HepG2 (cell line): ENCODE data around the gene GTPBP6. TPM values are rescaled to one million over a fixed set of nuclear protein-coding genes. Genes with fewer than 3 reads are reported as not detected.

ENCODE experiments used
- ATAC-seq: fragments of 200-7000 bp; cut with Tn5 transposase; 3 replicates; pipeline ENCODE4 v1.9.1; 2020; ENCODE audit warnings: mild to moderate bottlenecking, moderate library complexity
- BruUV-seq: library from RNA; stranded (reverse); fragments of 400-500 nt; replicated peaks from 2 replicates; lab custom pipeline; 2021; lab: Mats Ljungman, UMichigan
- CTCF ChIA-PET: fragments of 300-600 bp; formaldehyde crosslinking; extraction: SDS; loops from one replicate; lab custom pipeline; 2021; ENCODE audit warnings: low total read pairs, inconsistent platforms, low intra/inter-chr PET ratio; lab: Yijun Ruan, JAX
- POLR2A ChIA-PET: fragments of 350-600 bp; sonication (Branson Sonifier 250); formaldehyde crosslinking; loops from one replicate; lab custom pipeline; 2020; ENCODE audit warnings: antibody characterized with exemption, inconsistent platforms; lab: Yijun Ruan, JAX
- DNase-seq: peaks from one replicate; pipeline ENCODE4 v3.0.0-alpha.2; 2015; ENCODE audit warnings: low spot score
- FAIRE-seq: peaks from 3 replicates; lab custom pipeline; 2011; peaks lifted over from hg19 to GRCh38; lab: Jason Lieb, UNC
- H2AFZ ChIP-seq: one replicate; pipeline ENCODE4 v1.6.1; 2011; ENCODE audit warnings: low read length, inconsistent platforms
- H3K27ac ChIP-seq: fragments of 300-600 bp; 3 replicates; pipeline ENCODE4 v1.8.0; 2011; ENCODE audit warnings: mixed run types, mild to moderate bottlenecking, mixed read lengths, low read length, inconsistent platforms; ENCODE audit not compliant: insufficient read depth; ENCODE audit errors: extremely low read length
- H3K27me3 ChIP-seq, 2 experiments: fragments of 200-600 bp in 1 of 2; 2 replicates in 1 of 2; 3 replicates in 1 of 2; pipeline versions ENCODE4 v1.6.0 to v1.8.0; 2011; ENCODE audit warnings: low read length in 2 of 2, mild to moderate bottlenecking in 2 of 2, moderate library complexity in 2 of 2, inconsistent platforms in 1 of 2; ENCODE audit not compliant: insufficient read depth in 2 of 2, control insufficient read depth in 1 of 2
- H3K36me3 ChIP-seq, 2 experiments: fragments of 200-600 bp in 1 of 2; replicated peaks in 1 of 2; 2 replicates in 1 of 2; 3 replicates in 1 of 2; pipeline versions ENCODE4 v1.5.1 to v1.8.0; 2011; ENCODE audit warnings: low read length in 2 of 2, inconsistent platforms in 1 of 2; ENCODE audit not compliant: insufficient read depth in 2 of 2, control insufficient read depth in 1 of 2
- H3K4me1 ChIP-seq: 2 replicates; pipeline ENCODE4 v1.5.1; 2012; ENCODE audit warnings: low read length, inconsistent platforms; ENCODE audit not compliant: insufficient read depth
- H3K4me2 ChIP-seq: 2 replicates; pipeline ENCODE4 v1.6.0; 2011; ENCODE audit warnings: low read depth, low read length, inconsistent platforms
- H3K4me3 ChIP-seq, 3 experiments: fragments of 200-600 bp in 1 of 3; sonication (generic), shearing (Covaris generic) in 1 of 3; replicated peaks in 1 of 3; 2 replicates each; pipeline ENCODE4 v1.5.1; 2011 to 2016; ENCODE audit warnings: low read length in 3 of 3, inconsistent platforms in 2 of 3, low read depth in 2 of 3, mild to moderate bottlenecking in 2 of 3, control low read depth in 1 of 3, mixed read lengths in 1 of 3; ENCODE audit not compliant: insufficient read depth in 1 of 3
- H3K79me2 ChIP-seq: one replicate; pipeline ENCODE4 v1.6.1; 2011; ENCODE audit warnings: low read length, inconsistent platforms; ENCODE audit not compliant: insufficient read depth
- H3K9ac ChIP-seq: 2 replicates; pipeline ENCODE4 v1.6.0; 2011; ENCODE audit warnings: mild to moderate bottlenecking, low read depth, low read length, inconsistent platforms; ENCODE audit not compliant: insufficient read depth
- H3K9me3 ChIP-seq: 2 replicates; pipeline ENCODE4 v1.5.1; 2012; ENCODE audit warnings: mild to moderate bottlenecking, low read length
- H4K20me1 ChIP-seq: 2 replicates; pipeline ENCODE4 v1.6.0; 2011; ENCODE audit warnings: inconsistent platforms, mild to moderate bottlenecking, low read length, moderate library complexity; ENCODE audit not compliant: insufficient read depth
- AGO2 ChIP-seq: fragments of 200-400 bp; formaldehyde crosslinking; optimal IDR thresholded peaks from 2 replicates; pipeline ENCODE3; 2017; ENCODE audit warnings: mild to moderate bottlenecking, low read depth, low read length, moderate library complexity
- HNRNPL ChIP-seq: fragments of 200-400 bp; formaldehyde crosslinking; IDR thresholded peaks from 2 replicates; pipeline ENCODE4 v1.6.1; 2017; ENCODE audit warnings: mild to moderate bottlenecking, low read depth, low read length
- HNRNPLL ChIP-seq: fragments of 200-400 bp; formaldehyde crosslinking; IDR thresholded peaks from 2 replicates; pipeline ENCODE4 v1.6.1; 2017; ENCODE audit warnings: mild to moderate bottlenecking, low read depth, low read length; ENCODE audit not compliant: poor library complexity, severe bottlenecking
- KDM1A ChIP-seq: IDR thresholded peaks from 2 replicates; pipeline ENCODE4 v1.6.1; 2016; ENCODE audit warnings: missing compliant biosample characterization
- RBFOX2 ChIP-seq: fragments of 200-400 bp; formaldehyde crosslinking; IDR thresholded peaks from 2 replicates; pipeline ENCODE4 v1.6.1; 2017; ENCODE audit warnings: low read depth, mild to moderate bottlenecking, low read length
- RBM22 ChIP-seq: fragments of 200-400 bp; formaldehyde crosslinking; optimal IDR thresholded peaks from 2 replicates; pipeline ENCODE3; 2017; ENCODE audit warnings: mild to moderate bottlenecking, low read length, moderate library complexity
- SSRP1 ChIP-seq: IDR thresholded peaks from 2 replicates; pipeline ENCODE4 v1.6.1; 2016; ENCODE audit warnings: control low read depth
- ZMYM3 ChIP-seq: sonication (generic); formaldehyde crosslinking; IDR thresholded peaks from 2 replicates; pipeline ENCODE4 v1.5.1; 2020; ENCODE audit warnings: mild to moderate bottlenecking, missing genetic modification reagents
- ZNF121 ChIP-seq: sonication (generic); formaldehyde crosslinking; IDR thresholded peaks from 2 replicates; pipeline ENCODE4 v1.5.0; 2020; ENCODE audit warnings: mild to moderate bottlenecking, missing genetic modification reagents
- ZNF260 ChIP-seq: sonication (generic); formaldehyde crosslinking; IDR thresholded peaks from 2 replicates; pipeline ENCODE4 v1.4.0; 2020; ENCODE audit warnings: missing genetic modification reagents, low read depth, mild to moderate bottlenecking, borderline replicate concordance
- ZNF563 ChIP-seq: sonication (generic); formaldehyde crosslinking; IDR thresholded peaks from 2 replicates; pipeline ENCODE4 v1.8.0; 2022; ENCODE audit warnings: mild to moderate bottlenecking, moderate library complexity, missing genetic modification reagents
- WGBS: methylation state at CpG from one replicate; pipeline ENCODE4 v1.1.6; 2017; ENCODE audit warnings: low lambda C conversion rate; 5-methylcytosine and 5-hydroxymethylcytosine counted together
- in situ Hi-C: cut with HindIII; loops from 2 replicates; pipeline ENCODE4 v1.10.0; 2017; ENCODE audit warnings: low pct_unique_long_range_greater_than_20kb; ENCODE audit not compliant: extremely low pct_ligation_motif_present
- intact Hi-C: fragments of 100-400 bp; cut with micrococcal nuclease; formaldehyde crosslinking; loops from one replicate; pipeline ENCODE4 v1.10.0; 2022; ENCODE audit not compliant: unreplicated experiment
- polyA plus RNA-seq, 8 experiments: library from polyadenylated mRNA; depleted of rRNA in 3 of 8; stranded (reverse) in 7 of 8; unstranded in 1 of 8; fragments of >200 nt; fragmentation: Illumina TruSeq in 4 of 8; extraction: Trizol in 4 of 8; gene quantifications; 2 replicates each; pipeline versions ENCODE4 v1.2.1 to v1.2.3, GENCODE V29; 2011 to 2016; ENCODE audit warnings: low read depth in 4 of 8, missing spikeins in 1 of 8, mixed read lengths in 1 of 8; ENCODE audit not compliant: insufficient read depth in 1 of 8
- total RNA-seq, 5 experiments: library from RNA; depleted of rRNA; stranded (reverse); fragments of >200 nt; fragmentation: Illumina TruSeq; extraction: Trizol; gene quantifications; 2 replicates each; pipeline ENCODE4 v1.2.3, GENCODE V29; 2016; ENCODE audit warnings: low read depth in 1 of 5
- TF ChIP-seq, protein P1 (sequence below): sonication (generic); formaldehyde crosslinking; IDR thresholded peaks from 2 replicates; pipeline ENCODE4 v1.8.1; 2023; ENCODE audit warnings: mild to moderate bottlenecking, moderate library complexity, missing genetic modification reagents

Gene GTPBP6
- total and polyA plus RNA-seq, 2 of the 13 experiments (the other 11 are each of a cell fraction or from before 2014, with no cell fraction given) = 20.2 to 39.6 TPM

DNA sequence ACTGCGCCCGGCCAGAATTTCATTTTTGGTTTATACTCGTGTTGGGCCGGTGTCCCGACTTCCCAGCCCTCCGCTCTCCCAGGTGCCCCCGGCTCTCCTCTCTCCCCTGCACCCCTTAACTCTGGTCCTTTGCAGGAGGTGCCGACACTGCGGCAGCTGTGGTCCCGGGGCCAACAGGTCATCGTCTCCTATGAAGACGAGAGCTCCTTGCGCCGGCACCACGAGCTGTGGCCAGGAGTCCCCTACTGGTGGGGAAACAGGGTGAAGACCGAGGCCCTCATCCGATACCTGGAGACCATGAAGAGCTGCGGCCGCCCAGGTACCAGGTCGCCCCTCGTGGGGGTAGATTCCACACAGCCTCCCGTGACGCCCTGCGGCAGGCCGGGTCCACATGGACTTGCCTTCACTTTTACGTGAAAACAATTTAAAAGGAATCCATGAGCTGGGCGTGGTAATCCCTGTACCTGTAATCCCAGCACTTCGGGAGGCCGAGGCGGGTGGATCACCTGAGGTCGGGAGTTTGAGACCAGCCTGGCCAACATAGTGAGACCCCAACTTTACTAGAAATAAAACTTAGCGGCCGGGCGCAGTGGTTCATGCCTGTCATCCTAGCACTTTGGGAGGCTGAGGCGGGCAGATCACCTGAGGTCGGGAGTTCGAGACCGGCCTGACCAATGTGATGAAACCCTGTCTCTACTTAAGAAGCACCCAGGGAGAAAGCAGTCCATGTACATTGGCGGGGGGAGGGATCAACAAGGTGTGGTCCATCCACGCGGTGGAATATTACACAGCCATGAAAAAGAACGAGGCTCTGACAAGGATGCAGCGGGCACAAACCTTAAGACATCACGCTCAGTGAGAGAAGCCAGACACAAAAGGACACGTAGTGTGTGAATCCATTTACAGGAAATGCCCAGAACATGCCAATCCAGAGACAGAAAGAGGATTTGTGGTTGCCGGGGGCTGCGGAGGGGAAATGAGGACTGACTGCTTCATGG, 25.4 kb downstream of the GTPBP6 start:
- TF ChIP-seq SSRP1 (CRISPR knock-in tag) (0 out of 2 replicates have a peak, but pooled peaks have one; percentile 11), RBM22 (peak; percentile 89), RBFOX2 (peak; percentile 79), HNRNPLL (peak; percentile 20), ZNF563 (no peak), AGO2 (peak; percentile 86), KDM1A (CRISPR knock-in tag) (no peak), ZNF260 (peak; percentile 41; the same call in 1 of the 2 replicates), ZNF121 (peak; percentile 75; the same call in 1 of the 2 replicates), HNRNPL (0 out of 2 replicates have a peak, but pooled peaks have one; percentile 44), ZMYM3 (peak; percentile 58)
- TF ChIP-seq, protein P1, sequence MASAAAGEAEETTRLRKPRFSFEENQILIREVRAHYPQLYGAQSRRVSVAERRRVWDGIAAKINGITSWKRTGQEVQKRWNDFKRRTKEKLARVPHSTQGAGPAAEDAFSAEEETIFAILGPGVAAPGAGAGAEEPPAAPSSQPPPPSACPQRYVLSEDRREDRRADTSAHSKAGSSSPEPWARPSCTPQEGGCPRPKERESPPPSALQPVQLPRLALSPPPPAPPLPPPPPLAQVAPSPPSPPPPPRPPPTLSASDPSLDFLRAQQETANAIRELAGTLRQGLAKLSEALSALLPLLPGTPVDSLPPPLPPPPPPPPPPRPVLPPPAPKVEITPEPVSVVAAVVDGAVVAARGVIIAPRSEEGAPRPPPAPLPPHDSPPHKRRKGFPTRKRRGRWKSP (CRISPR knock-in tag) = no peak
- no peak overlapping the region for H3K27ac ChIP-seq
- no peak overlapping the region for H3K9ac ChIP-seq
- no peaks in the 10 kb centered on the region for H3K4me1 ChIP-seq
- ChIA-PET POLR2A (no interaction called here), CTCF (no interaction called here)
- no peaks in the 10 kb centered on the region for H3K9me3 ChIP-seq
- no peak for DNase-seq
- BruUV-seq = TSS peak; percentile 59
- H4K20me1 ChIP-seq = peaks cover 33% of the 10 kb centered on the region; the same call in 1 of the 2 replicates
- 96% methylated on average over 42 of the region's 47 CpGs for WGBS
- H3K4me2 ChIP-seq = no peak overlapping the region
- no peak overlapping the region for H2AFZ ChIP-seq
- intact Hi-C loops (no loop called here), in situ Hi-C loops (no loop called here)
- ATAC-seq = no peak
- FAIRE-seq = no peak
- peaks cover 26 to 58% of the 10 kb centered on the region in 2 experiments for H3K36me3 ChIP-seq
- H3K79me2 ChIP-seq = no peaks in the 10 kb centered on the region
- H3K4me3 ChIP-seq = no peak overlapping the region
- H3K27me3 ChIP-seq = no peaks in the 10 kb centered on the region
